ENCODE measurements around the gene MLLT6.

Gene MLLT6

GRCh38 chr17:38669520-38669919 is 35.6 kb upstream of the MLLT6 start:
- H3K36me3 ChIP-seq (ENCODE audit: control insufficient read depth, insufficient read depth, low read length) = no peaks in the 10 kb centered on the region
- H3K9ac ChIP-seq (ENCODE audit: low read length) = no peak overlapping the region
- H3K4me1 ChIP-seq (ENCODE audit: control insufficient read depth, insufficient read depth, low read length) = no peaks in the 10 kb centered on the region
- no peak overlapping the region for H3K27ac ChIP-seq (ENCODE audit: low read depth, low read length)
- H3K27me3 ChIP-seq (ENCODE audit: control insufficient read depth, insufficient read depth, low read length) = peaks cover 20% of the 10 kb centered on the region
- H3K4me3 ChIP-seq (ENCODE audit: low read length) = no peak overlapping the region

DNA sequence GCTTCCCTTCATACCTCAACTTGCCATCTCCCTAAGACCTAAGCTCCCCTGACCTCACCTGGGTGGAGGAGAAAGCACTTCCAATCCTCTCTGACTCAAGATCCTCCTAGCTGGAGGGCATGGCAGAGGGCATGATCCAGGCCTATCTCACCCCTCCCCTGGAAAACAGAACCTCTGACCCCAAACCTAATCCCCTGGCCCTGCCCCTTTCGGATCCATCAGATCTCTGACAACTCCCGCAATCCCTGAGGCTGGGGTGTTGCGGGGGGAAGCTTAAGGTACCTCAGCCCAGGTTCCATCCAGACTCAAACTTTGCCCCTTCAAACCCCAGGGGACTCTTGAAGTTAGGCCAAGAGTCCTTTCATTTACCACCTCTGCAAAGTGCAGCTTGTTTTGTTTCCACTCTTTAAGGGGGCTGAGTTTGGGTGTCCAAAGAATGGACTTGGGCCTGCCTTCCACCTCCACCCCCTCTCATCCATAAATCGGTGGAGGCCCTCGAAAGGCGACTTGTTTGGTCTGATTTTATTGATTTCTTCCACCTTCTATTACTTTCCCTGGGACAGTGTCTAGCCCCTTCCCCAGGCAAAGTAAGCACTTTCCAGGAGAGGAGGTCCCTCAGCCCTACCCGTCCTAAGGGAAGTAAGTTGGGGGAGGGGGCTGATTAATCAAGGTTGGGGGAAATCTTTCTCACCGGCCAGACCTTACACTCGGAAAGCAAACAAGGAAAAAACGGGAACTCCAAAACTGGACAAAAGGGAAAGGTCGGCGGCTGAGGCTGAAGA is 32.9 kb upstream of the MLLT6 start:
- no peaks in the 10 kb centered on the region for H3K36me3 ChIP-seq (ENCODE audit: control insufficient read depth, insufficient read depth, low read length)
- peaks cover 27% of the 10 kb centered on the region for H3K27me3 ChIP-seq (ENCODE audit: control insufficient read depth, insufficient read depth, low read length)
- no peak overlapping the region for H3K4me3 ChIP-seq (ENCODE audit: low read length)
- no peak overlapping the region for H3K27ac ChIP-seq (ENCODE audit: low read depth, low read length)
- peaks cover 8% of the 10 kb centered on the region for H3K4me1 ChIP-seq (ENCODE audit: control insufficient read depth, insufficient read depth, low read length)
- no peak overlapping the region for H3K9ac ChIP-seq (ENCODE audit: low read length)

- H3K27ac ChIP-seq (ENCODE audit: low read depth, low read length) = no peak overlapping the region
- H3K4me1 ChIP-seq (ENCODE audit: control insufficient read depth, insufficient read depth, low read length) = peaks cover 10% of the 10 kb centered on the region
- H3K27me3 ChIP-seq (ENCODE audit: control insufficient read depth, insufficient read depth, low read length) = peaks cover 27% of the 10 kb centered on the region
- H3K4me3 ChIP-seq (ENCODE audit: low read length) = no peak overlapping the region
- H3K9ac ChIP-seq (ENCODE audit: low read length) = no peak overlapping the region
- no peaks in the 10 kb centered on the region for H3K36me3 ChIP-seq (ENCODE audit: control insufficient read depth, insufficient read depth, low read length)
Measured at GRCh38 chr17:38672788-38673706, 32.0 kb upstream of the MLLT6 start.

- peaks cover 10% of the 10 kb centered on the region for H3K4me1 ChIP-seq (ENCODE audit: control insufficient read depth, insufficient read depth, low read length)
- no peak overlapping the region for H3K27ac ChIP-seq (ENCODE audit: low read depth, low read length)
- H3K27me3 ChIP-seq (ENCODE audit: control insufficient read depth, insufficient read depth, low read length) = peaks cover 25% of the 10 kb centered on the region
- H3K4me3 ChIP-seq (ENCODE audit: low read length) = peak overlapping the region; percentile 55
- H3K36me3 ChIP-seq (ENCODE audit: control insufficient read depth, insufficient read depth, low read length) = no peaks in the 10 kb centered on the region
- no peak overlapping the region for H3K9ac ChIP-seq (ENCODE audit: low read length)
Measured at GRCh38 chr17:38673707-38674013, 31.4 kb upstream of the MLLT6 start.

GRCh38 chr17:38674014-38674748 is 30.9 kb upstream of the MLLT6 start:
- Histone ChIP-seq H3K27ac (ENCODE audit: low read depth, low read length) (no peak overlapping the region), H3K27me3 (ENCODE audit: control insufficient read depth, insufficient read depth, low read length) (peaks cover 25% of the 10 kb centered on the region), H3K9ac (ENCODE audit: low read length) (no peak overlapping the region)

DNA sequence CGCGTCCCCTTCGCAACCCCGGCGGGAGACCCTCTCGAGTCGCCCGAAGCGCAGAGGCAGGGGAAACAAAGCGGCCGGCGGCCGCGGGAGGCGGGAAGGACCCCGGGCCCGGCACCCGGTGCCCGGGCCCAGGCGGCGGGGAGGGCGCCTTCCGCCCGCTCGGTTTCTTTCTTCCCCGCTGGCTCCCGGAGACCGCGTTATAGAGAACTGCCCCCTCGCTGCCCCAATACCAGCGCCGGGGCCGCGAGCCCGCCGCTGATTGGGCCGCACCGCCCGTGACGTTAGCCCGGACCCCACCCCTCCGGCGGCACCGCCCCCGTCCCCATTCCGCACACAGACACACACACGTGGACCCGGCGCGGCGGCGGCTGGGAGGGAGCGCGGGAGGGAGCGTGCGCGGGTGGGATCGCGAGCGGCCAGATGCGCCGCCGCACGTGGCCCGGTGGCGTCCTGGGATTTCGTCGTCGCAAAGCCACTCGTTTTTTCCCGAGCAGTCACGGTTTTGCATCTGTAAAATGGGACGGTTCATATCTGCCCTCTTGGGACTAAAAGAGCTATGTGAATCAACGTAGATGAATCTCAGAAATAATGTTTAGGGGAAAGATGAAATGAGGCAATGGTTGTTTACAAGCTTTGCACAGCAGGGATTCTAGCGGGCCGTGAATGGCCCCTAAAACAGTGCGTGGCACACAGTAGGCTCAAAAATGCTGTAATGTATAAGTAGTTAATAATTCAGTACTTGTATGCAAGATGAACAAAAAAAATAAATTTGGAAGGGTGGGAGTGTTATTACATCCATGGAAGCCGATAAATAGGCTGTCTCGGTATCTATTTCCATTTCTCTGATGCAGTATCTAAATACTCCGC is 30.1 kb upstream of the MLLT6 start, which contains the start of gene EPOP:
Gene EPOP (minus strand): TSS at position 209 of the 867 bp plus-strand sequence. CDS start 462 bp downstream, outside the sequence.
- H3K27me3 ChIP-seq (ENCODE audit: control insufficient read depth, insufficient read depth, low read length) = peaks cover 25% of the 10 kb centered on the region
- H3K36me3 ChIP-seq (ENCODE audit: control insufficient read depth, insufficient read depth, low read length) = no peaks in the 10 kb centered on the region
- no peak within 1 kb of the TSS for H3K27ac ChIP-seq (ENCODE audit: low read depth, low read length)
- no peak within 1 kb of the TSS for H3K9ac ChIP-seq (ENCODE audit: low read length)
- peaks cover 10% of the 10 kb centered on the region for H3K4me1 ChIP-seq (ENCODE audit: control insufficient read depth, insufficient read depth, low read length)
- peak within 1 kb of the TSS; percentile 55 for H3K4me3 ChIP-seq (ENCODE audit: low read length)

More at GRCh38 chr17:38674014-38674748, 30.9 kb upstream of the MLLT6 start:
- H3K4me1 ChIP-seq (ENCODE audit: control insufficient read depth, insufficient read depth, low read length) = peaks cover 10% of the 10 kb centered on the region
- H3K4me3 ChIP-seq (ENCODE audit: low read length) = peak overlapping the region; percentile 55
- no peaks in the 10 kb centered on the region for H3K36me3 ChIP-seq (ENCODE audit: control insufficient read depth, insufficient read depth, low read length)

- Histone ChIP-seq H3K9ac (ENCODE audit: low read length) (no peak overlapping the region), H3K4me1 (ENCODE audit: control insufficient read depth, insufficient read depth, low read length) (peaks cover 10% of the 10 kb centered on the region), H3K36me3 (ENCODE audit: control insufficient read depth, insufficient read depth, low read length) (no peaks in the 10 kb centered on the region), H3K4me3 (ENCODE audit: low read length) (no peak overlapping the region), H3K27me3 (ENCODE audit: control insufficient read depth, insufficient read depth, low read length) (peaks cover 22% of the 10 kb centered on the region), H3K27ac (ENCODE audit: low read depth, low read length) (no peak overlapping the region)
Measured at GRCh38 chr17:38676706-38677504, 28.2 kb upstream of the MLLT6 start.

DNA sequence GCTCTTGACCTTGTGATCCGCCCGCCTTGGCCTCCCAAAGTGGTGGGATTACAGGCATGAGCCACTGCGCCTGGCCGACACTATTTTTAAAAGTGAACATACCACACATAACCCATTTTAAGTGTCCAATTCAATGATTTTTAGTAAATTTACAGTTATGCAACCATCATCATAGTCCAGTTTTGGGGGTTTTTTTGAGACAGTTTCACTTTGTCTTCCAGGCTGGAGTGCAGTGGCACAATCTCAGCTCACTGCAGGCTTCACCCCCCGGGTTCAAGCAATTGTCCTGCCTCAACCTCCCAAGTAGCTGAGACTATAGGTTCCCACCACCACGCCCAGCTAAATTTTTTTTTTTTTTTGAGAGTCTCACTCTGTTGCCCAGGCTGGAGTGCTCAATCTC is 27.3 kb upstream of the MLLT6 start:
- Histone ChIP-seq H3K36me3 (ENCODE audit: control insufficient read depth, insufficient read depth, low read length) (no peaks in the 10 kb centered on the region), H3K4me1 (ENCODE audit: control insufficient read depth, insufficient read depth, low read length) (peaks cover 10% of the 10 kb centered on the region), H3K27ac (ENCODE audit: low read depth, low read length) (no peak overlapping the region), H3K27me3 (ENCODE audit: control insufficient read depth, insufficient read depth, low read length) (peaks cover 17% of the 10 kb centered on the region), H3K4me3 (ENCODE audit: low read length) (no peak overlapping the region), H3K9ac (ENCODE audit: low read length) (no peak overlapping the region)

DNA sequence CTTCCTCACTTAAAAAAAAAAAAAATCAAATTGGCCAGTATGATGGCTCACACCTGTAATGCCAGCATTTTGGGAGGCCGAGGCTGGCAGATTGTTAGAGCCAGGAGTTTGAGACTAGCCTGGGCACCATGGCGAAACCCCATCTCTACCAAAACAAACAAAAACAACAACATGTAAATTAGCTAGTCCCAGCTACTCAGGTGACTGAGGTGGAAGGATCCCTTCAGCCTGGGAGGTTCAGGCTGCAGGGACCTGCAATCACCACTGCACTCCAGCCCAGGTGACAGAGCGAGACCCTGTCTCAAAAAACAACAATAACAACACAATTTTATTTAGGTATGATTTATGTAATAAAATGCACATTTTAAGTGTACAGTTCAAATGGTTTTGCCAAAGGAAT is 24.0 kb upstream of the MLLT6 start:
- H3K9ac ChIP-seq (ENCODE audit: low read length) = no peak overlapping the region
- H3K27me3 ChIP-seq (ENCODE audit: control insufficient read depth, insufficient read depth, low read length) = peaks cover 7% of the 10 kb centered on the region
- no peaks in the 10 kb centered on the region for H3K36me3 ChIP-seq (ENCODE audit: control insufficient read depth, insufficient read depth, low read length)
- H3K4me1 ChIP-seq (ENCODE audit: control insufficient read depth, insufficient read depth, low read length) = peaks cover 6% of the 10 kb centered on the region
- H3K27ac ChIP-seq (ENCODE audit: low read depth, low read length) = no peak overlapping the region
- H3K4me3 ChIP-seq (ENCODE audit: low read length) = no peak overlapping the region

DNA sequence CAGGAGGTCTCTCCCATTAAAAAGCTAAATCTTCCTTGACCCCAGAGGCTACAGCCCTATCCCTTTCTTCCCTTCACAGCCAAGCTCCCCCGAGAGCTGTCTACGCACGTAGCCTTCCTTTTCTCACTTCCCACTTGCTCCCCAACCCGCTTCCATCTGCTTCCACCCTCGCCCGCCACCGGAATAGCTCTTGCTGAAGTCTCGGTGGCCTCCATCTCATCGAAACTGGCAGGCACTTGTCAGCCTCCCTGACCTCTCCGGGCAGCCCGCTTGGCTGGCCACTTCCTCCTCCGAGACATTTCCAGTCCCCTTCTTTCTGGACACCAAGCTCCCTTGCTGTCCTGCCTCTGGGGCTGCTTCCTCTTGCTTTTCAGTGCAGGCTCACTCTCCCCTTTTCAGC is 19.6 kb upstream of the MLLT6 start:
- H3K27me3 ChIP-seq (ENCODE audit: control insufficient read depth, insufficient read depth, low read length) = no peaks in the 10 kb centered on the region
- no peak overlapping the region for H3K4me3 ChIP-seq (ENCODE audit: low read length)
- no peaks in the 10 kb centered on the region for H3K36me3 ChIP-seq (ENCODE audit: control insufficient read depth, insufficient read depth, low read length)
- no peaks in the 10 kb centered on the region for H3K4me1 ChIP-seq (ENCODE audit: control insufficient read depth, insufficient read depth, low read length)
- no peak overlapping the region for H3K27ac ChIP-seq (ENCODE audit: low read depth, low read length)
- no peak overlapping the region for H3K9ac ChIP-seq (ENCODE audit: low read length)

DNA sequence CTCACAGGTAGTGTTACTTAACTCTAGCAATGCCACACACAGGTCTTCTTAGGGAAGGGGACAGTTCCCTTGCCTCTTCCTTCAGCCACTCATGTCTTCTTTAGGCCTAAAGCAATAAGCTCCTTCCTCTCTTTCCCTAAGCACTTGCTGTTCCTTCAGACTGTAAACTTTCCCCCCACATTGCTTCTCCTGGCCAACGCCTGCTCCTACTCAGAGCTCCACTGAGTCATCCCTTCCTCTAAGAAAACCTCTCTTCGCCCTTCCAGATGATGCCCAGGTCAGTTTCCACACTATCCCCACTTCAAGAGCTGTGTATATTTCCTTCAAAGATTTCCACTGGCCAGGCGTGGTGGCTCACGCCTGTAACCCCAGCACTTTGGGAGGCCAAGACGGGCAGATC is 17.8 kb upstream of the MLLT6 start:
- H3K9ac ChIP-seq (ENCODE audit: low read length) = no peak overlapping the region
- H3K4me3 ChIP-seq (ENCODE audit: low read length) = no peak overlapping the region
- H3K27me3 ChIP-seq (ENCODE audit: control insufficient read depth, insufficient read depth, low read length) = no peaks in the 10 kb centered on the region
- no peaks in the 10 kb centered on the region for H3K4me1 ChIP-seq (ENCODE audit: control insufficient read depth, insufficient read depth, low read length)
- H3K27ac ChIP-seq (ENCODE audit: low read depth, low read length) = no peak overlapping the region
- no peaks in the 10 kb centered on the region for H3K36me3 ChIP-seq (ENCODE audit: control insufficient read depth, insufficient read depth, low read length)

All from rectal smooth muscle tissue (tissue), 1 donor.